ENCODE measurements around the gene C3orf20. TPM values are rescaled to one million over a fixed set of nuclear protein-coding genes. Genes with fewer than 3 reads are reported as not detected.

C3orf20 gene
- total and polyA plus RNA-seq, 2 of the 13 experiments (the other 11 are each of a cell fraction or from before 2014, with no cell fraction given), result 0.03 to 0.04 TPM

DNA sequence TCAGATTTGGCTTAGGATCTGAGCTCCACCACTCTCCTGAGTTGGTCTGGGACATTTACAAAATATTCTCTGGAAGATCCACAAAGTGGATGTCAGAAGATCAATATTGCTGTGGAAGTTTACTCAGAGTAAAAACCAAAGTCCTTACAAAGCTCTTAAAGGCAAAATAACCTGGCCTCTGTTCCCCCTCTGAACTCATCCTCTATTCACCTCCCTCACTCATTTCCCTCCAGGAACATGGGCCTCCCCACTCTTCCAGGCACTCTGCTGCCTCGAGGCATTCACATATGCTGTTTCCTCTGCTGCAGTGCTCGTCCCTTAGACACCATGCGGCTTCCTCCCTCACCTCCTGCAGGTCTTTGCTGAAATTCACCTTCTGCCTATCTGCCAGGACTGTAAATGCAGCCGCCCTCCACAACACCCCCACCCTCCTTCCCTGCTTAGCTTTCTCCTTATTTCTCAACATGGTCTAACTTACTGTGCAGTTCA is 42.5 kb upstream of the C3orf20 start:
- no TSS peak for BruUV-seq (replicated peaks)
- Histone ChIP-seq H3K4me1 (ENCODE audit: insufficient read depth, low read length) (peaks cover 57% of the 10 kb centered on the region), H2AFZ (ENCODE audit: low read length) (no peak overlapping the region), H3K9me3 (ENCODE audit: low read length) (peaks cover 6% of the 10 kb centered on the region; the same call in 1 of the 2 replicates), H4K20me1 (ENCODE audit: insufficient read depth, low read length) (no peaks in the 10 kb centered on the region), H3K27ac (ENCODE audit: extremely low read length, insufficient read depth, low read length) (peak overlapping the region; percentile 58), H3K79me2 (ENCODE audit: insufficient read depth, low read length) (no peaks in the 10 kb centered on the region), H3K4me2 (ENCODE audit: low read depth, low read length) (peak overlapping the region; percentile 64), H3K36me3 (replicated peaks in 1 of 2; ENCODE audit: control insufficient read depth in 1 of 2, insufficient read depth in 2 of 2, low read length in 2 of 2) (no peaks in the 10 kb centered on the region), H3K4me3 (replicated peaks in 1 of 3; ENCODE audit: insufficient read depth in 1 of 3, low read depth in 2 of 3, low read length in 3 of 3) (peak overlapping the region in 1 of 3 experiments; percentile 39; a peak in 1 of 6 replicates), H3K9ac (ENCODE audit: insufficient read depth, low read depth, low read length) (0 out of 2 replicates have a peak overlapping the region, but pooled peaks have one; percentile 4), H3K27me3 (ENCODE audit: control insufficient read depth in 1 of 2, insufficient read depth in 2 of 2, low read length in 2 of 2) (peaks cover 0 to 12% of the 10 kb centered on the region in 2 experiments; a peak in 1 of 5 replicates)
- CTCF ChIA-PET (ENCODE audit: low intra/inter-chr PET ratio, low total read pairs), result no interaction called here
- ATAC-seq, result peak; percentile 54
- in situ Hi-C loops (cut with HindIII; ENCODE audit: extremely low pct_ligation_motif_present, low pct_unique_long_range_greater_than_20kb) (no loop called here), intact Hi-C loops (cut with micrococcal nuclease; ENCODE audit: unreplicated experiment) (loop anchor here (2.0 to 5.0 kb wide), 2 partner anchors 148 to 290 kb away; no protein-coding TSS in a partner anchor)
- peak; percentile 33; the same call in 1 of the 2 replicates for TF ChIP-seq BCL6 (CRISPR knock-in tag; IDR thresholded peaks at IDR 0.05)
- peak; percentile 48; the same call in 1 of the 2 replicates for TF ChIP-seq ONECUT2 (CRISPR knock-in tag; IDR thresholded peaks at IDR 0.05)
- TF ChIP-seq, protein P1, sequence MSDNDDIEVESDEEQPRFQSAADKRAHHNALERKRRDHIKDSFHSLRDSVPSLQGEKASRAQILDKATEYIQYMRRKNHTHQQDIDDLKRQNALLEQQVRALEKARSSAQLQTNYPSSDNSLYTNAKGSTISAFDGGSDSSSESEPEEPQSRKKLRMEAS (IDR thresholded peaks at IDR 0.05), result peak; percentile 61
- TF ChIP-seq ZNF878 (CRISPR knock-in tag; IDR thresholded peaks at IDR 0.05), result no peak
- TF ChIP-seq HNF4A (CRISPR knock-in tag; IDR thresholded peaks at IDR 0.05), result peak; percentile 14; the same call in 1 of the 2 replicates
- TF ChIP-seq, protein P2, sequence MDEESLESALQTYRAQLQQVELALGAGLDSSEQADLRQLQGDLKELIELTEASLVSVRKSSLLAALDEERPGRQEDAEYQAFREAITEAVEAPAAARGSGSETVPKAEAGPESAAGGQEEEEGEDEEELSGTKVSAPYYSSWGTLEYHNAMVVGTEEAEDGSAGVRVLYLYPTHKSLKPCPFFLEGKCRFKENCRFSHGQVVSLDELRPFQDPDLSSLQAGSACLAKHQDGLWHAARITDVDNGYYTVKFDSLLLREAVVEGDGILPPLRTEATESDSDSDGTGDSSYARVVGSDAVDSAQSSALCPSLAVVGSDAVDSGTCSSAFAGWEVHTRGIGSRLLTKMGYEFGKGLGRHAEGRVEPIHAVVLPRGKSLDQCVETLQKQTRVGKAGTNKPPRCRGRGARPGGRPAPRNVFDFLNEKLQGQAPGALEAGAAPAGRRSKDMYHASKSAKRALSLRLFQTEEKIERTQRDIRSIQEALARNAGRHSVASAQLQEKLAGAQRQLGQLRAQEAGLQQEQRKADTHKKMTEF (CRISPR knock-in tag; IDR thresholded peaks at IDR 0.05), result 0 out of 2 replicates have a peak, but pooled peaks have one; percentile 34
- no peak for TF ChIP-seq NCOA2 (CRISPR knock-in tag; IDR thresholded peaks at IDR 0.05)
- POLR2A ChIA-PET, result interaction anchor here (0.9 to 1.7 kb wide), 4 partner anchors 15 to 230 kb away, joined by 3 to 18 read pairs (median 4); partner anchors contain the start of genes CCDC174 and SLC6A6
- 1% methylated on average over 4 of the region's 4 CpGs for WGBS (ENCODE audit: low lambda C conversion rate)
- no peak for FAIRE-seq
- DNase-seq (ENCODE audit: low spot score), result no peak

All from HepG2 (cell line).